CD1c-positive myeloid dendritic cell (primary cell): Measurements from ENCODE around the gene SFN.

ENCODE experiments used
- DNase-seq: peaks from one replicate; pipeline ENCODE4 v3.0.0-alpha.2; 2016; ENCODE audit errors: extremely low spot score

SFN gene

DNA sequence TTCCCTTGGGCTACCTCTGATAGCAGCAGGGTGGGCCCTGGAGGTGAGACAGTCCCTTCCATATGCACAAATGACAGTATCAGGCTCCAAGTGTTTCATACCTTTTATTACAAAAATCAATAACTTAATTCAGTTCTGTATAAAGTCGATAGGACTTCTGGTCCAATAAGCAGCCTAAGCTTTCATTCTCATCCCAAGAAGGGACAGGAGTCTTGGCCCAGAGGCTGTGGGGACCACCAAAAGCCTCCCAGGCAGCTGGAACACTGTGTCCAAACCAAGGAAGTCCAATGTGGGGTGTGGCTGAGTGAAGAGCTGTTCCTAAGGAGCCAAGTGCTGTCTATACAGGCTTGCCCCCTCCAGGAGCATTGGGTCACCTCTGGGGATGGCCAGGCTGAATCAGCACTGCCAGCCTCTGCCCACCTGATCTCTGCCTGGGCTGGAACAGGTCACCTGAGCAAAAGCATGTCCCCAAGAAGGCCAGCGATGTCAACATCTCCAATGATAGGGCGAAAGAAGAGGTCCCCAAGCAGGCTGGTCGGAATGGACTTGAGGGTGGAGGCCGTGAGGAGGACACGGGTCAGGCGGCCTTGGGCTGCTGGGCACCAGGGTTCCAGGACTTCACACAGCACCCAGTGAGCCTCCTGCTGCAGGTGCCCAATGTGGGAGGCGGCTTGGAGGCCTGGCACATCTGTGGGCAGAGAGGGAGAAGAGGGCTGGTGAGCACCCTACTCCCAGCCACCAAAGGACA lies 48.6 kb downstream of the SFN start:
- DNase-seq: no peak

GRCh38 chr1:26912147-26912490 lies 49.2 kb downstream of the SFN start:
- no peak for DNase-seq

GRCh38 chr1:26913389-26913753 lies 50.4 kb downstream of the SFN start:
- DNase-seq: no peak
